Measurements from ENCODE around the gene LPIN1. TPM values are rescaled to one million over a fixed set of nuclear protein-coding genes. Genes with fewer than 3 reads are reported as not detected.
"Not testable (repeated sequence)": the region's sequence is repeated elsewhere in the genome, so short reads cannot be mapped to it uniquely, and the experiment has no call there.

The LPIN1 gene
- total and polyA plus RNA-seq, 5 donors: 15.3 to 42.9 (median 36.1) TPM

DNA sequence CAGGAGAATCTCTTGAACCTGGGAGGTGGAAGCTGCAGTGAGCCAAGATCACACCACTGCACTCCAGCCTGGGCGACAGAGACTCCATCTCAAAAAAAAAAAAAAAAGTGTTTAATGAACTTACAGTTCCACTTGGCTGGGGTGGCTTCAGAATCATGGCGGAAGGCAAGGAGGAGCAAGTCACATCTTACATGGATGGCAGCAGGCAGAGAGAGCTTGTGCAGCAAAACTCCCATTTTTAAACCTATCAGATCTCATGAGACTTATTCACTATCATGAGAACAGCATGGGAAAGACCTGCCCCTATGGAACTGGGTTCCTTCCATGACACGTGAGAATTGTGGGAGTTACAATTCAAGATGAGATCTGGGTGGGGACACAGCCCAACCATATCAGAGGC lies 113.5 kb downstream of the LPIN1 start:
- intact Hi-C loops (cut with DNase I): loop anchor here in 2 of 4 donors (5.0 to 10.0 kb wide), 2 partner anchors 857 to 1145 kb away; partner anchors contain the start of gene TRIB2 (in 1 of the 2)
- ATAC-seq: not testable (repeated sequence)
- 94% methylated on average over 3 of the region's 3 CpGs for WGBS

DNA sequence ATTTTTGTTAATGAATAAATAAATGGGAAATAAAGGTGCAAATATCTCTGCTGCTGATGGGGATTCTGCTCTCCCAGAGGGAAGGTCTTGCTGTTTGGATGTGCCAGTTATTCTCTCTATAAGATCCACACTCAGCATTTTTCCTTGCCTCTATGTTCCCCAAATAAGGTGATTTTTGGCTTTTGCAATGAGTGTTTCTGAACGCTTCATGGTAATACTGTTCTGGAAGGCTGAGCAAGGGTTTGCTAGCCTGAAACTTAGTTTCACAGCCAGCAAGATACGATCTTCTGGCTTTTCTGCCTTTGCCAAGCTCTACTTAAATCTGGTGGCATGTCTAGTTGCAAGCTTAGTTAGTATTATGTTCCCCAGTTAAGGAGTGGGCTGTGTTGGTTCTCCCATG lies 114.6 kb downstream of the LPIN1 start:
- no peaks in the 10 kb centered on the region for H3K27me3 ChIP-seq (ENCODE audit: control insufficient read depth, insufficient read depth)
- no peak overlapping the region for H3K4me3 ChIP-seq (ENCODE audit: low read length)
- WGBS: 93% methylated on average over 2 of the region's 2 CpGs
- H3K27ac ChIP-seq (ENCODE audit: low read length): no peak overlapping the region
- no peaks in the 10 kb centered on the region for H3K9me3 ChIP-seq (ENCODE audit: control insufficient read depth, low read length)
- peaks cover 3% of the 10 kb centered on the region for H3K4me1 ChIP-seq (ENCODE audit: control insufficient read depth, insufficient read depth, low read length)
- DNase-seq (no peak), ATAC-seq (no peak)
- intact Hi-C loops (cut with DNase I): loop anchor here in 2 of 4 donors (5.0 to 10.0 kb wide), 2 partner anchors 856 to 1144 kb away; partner anchors contain the start of gene TRIB2 (in 1 of the 2)

More for the DNA sequence above, 113.5 kb downstream of the LPIN1 start:
- DNase-seq; H3K27ac ChIP-seq (ENCODE audit: low read length); H3K4me3 ChIP-seq (ENCODE audit: low read length); H3K27me3 ChIP-seq (ENCODE audit: control insufficient read depth, insufficient read depth); H3K9me3 ChIP-seq (ENCODE audit: control insufficient read depth, low read length); H3K4me1 ChIP-seq (ENCODE audit: control insufficient read depth, insufficient read depth, low read length): not testable (repeated sequence)

DNA sequence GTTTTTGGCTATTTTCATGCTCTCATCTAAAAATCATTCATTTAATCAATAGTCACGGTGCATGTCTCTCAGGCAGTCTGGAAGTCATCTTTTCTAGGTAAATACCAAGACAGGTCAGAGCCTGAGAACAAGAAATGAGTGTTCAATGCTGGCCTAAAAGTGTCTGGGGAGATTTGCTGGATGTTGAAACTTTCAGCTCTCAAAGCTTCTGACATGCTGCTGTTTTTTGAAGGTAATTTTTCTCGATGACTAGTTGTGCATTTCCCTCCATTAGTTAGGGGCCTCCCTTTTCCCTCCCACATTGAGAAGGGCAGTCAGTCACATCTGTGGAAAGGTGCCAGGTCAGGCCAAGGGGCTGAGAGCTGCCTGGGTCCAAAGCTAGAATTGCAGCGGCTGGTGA lies 115.6 kb downstream of the LPIN1 start:
- no peak overlapping the region for H3K27ac ChIP-seq (ENCODE audit: low read length)
- DNase-seq (no peak), ATAC-seq (no peak)
- H3K9me3 ChIP-seq (ENCODE audit: control insufficient read depth, low read length): no peaks in the 10 kb centered on the region
- peaks cover 3% of the 10 kb centered on the region for H3K4me1 ChIP-seq (ENCODE audit: control insufficient read depth, insufficient read depth, low read length)
- intact Hi-C loops (cut with DNase I): loop anchor here in 2 of 4 donors (5.0 to 10.0 kb wide), 2 partner anchors 855 to 1143 kb away; partner anchors contain the start of gene TRIB2 (in 1 of the 2)
- no peak overlapping the region for H3K4me3 ChIP-seq (ENCODE audit: low read length)
- H3K27me3 ChIP-seq (ENCODE audit: control insufficient read depth, insufficient read depth): no peaks in the 10 kb centered on the region
- 85% methylated on average over 3 of the region's 3 CpGs for WGBS

DNA sequence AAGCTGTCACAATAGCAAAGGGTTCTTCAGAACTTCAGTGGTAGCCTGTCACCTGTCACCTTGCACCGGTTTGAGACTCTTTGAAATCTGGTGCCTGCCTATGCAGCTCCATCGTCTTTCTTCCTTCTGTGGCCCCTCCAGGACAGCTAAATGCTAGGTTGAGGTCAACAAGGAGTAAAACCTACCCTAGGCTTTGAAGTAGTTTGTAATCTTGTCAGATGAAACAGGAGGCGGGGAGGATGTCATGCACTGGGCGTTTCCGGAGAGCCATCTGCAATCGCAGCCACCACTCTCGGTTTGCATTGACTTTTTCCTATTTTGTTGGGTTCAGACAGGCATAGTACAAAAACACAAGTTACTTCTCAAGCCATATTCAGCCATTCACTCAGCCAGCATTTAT lies 116.7 kb downstream of the LPIN1 start:
- no peak overlapping the region for H3K27ac ChIP-seq (ENCODE audit: low read length)
- peaks cover 3% of the 10 kb centered on the region for H3K4me1 ChIP-seq (ENCODE audit: control insufficient read depth, insufficient read depth, low read length)
- no peaks in the 10 kb centered on the region for H3K9me3 ChIP-seq (ENCODE audit: control insufficient read depth, low read length)
- no peak overlapping the region for H3K4me3 ChIP-seq (ENCODE audit: low read length)
- DNase-seq: no peak
- ATAC-seq: no peak
- intact Hi-C loops (cut with DNase I): loop anchor here in 2 of 4 donors (5.0 to 10.0 kb wide), 2 partner anchors 854 to 1142 kb away; partner anchors contain the start of gene TRIB2 (in 1 of the 2)
- 83% methylated on average over 7 of the region's 7 CpGs for WGBS
- no peaks in the 10 kb centered on the region for H3K27me3 ChIP-seq (ENCODE audit: control insufficient read depth, insufficient read depth)

DNA sequence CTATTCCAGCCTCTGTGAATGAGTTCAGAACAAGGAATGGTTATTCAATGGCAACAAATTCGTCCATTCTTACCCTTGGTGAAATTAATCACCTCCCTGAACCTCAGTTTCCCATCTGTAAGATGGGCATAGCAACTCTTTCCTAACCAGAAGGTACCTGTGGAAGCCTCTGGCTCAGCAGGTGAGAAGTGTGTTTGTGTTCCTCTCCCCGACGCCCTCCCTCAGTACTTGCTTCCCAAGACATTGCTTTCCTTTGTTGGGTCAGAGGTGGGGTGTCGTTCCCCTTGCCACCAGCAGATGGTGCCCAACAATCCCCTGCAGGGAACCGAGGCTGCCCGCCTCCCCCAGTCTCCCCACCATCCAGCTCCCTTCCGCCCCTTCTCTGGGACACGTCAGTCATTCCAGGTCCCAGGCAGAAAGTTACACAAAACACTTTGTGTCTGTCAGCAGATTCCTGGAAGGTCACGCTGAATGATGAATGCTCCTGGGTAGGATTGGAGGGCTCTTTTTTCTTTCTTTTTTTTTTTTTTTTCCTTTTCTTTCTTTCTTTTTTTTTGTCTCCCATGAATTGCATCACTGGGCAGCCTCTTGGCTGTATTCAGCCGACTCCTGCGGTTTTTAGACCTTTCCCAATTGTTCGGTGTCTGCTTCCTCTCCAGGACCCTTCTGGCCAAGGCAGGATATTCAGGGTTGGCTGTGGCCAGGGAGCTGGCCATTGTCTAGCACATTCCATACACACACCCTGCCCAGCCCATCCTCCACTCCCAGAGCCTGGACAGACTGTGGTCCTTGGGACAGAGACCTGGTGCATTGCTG lies 117.3 kb downstream of the LPIN1 start:
- Histone ChIP-seq H3K4me3 (ENCODE audit: low read length) (no peak overlapping the region), H3K9me3 (ENCODE audit: control insufficient read depth, low read length) (no peaks in the 10 kb centered on the region), H3K27me3 (ENCODE audit: control insufficient read depth, insufficient read depth) (no peaks in the 10 kb centered on the region), H3K27ac (ENCODE audit: low read length) (no peak overlapping the region), H3K4me1 (ENCODE audit: control insufficient read depth, insufficient read depth, low read length) (peaks cover 3% of the 10 kb centered on the region)
- 12% methylated on average over 12 of the region's 12 CpGs for WGBS
- DNase-seq (peak; percentile 91 to 95 (median 92)), ATAC-seq (peak; percentile 94 to 98)
- intact Hi-C loops (cut with DNase I): loop anchor here in 2 of 4 donors (5.0 to 10.0 kb wide), 2 partner anchors 854 to 1141 kb away; partner anchors contain the start of gene TRIB2 (in 1 of the 2)

GRCh38 chr2:11864724-11865123 lies 118.3 kb downstream of the LPIN1 start:
- 95% methylated on average over 8 of the region's 8 CpGs for WGBS
- Histone ChIP-seq H3K4me1 (ENCODE audit: control insufficient read depth, insufficient read depth, low read length) (peaks cover 3% of the 10 kb centered on the region), H3K4me3 (ENCODE audit: low read length) (no peak overlapping the region), H3K27ac (ENCODE audit: low read length) (no peak overlapping the region), H3K9me3 (ENCODE audit: control insufficient read depth, low read length) (no peaks in the 10 kb centered on the region), H3K27me3 (ENCODE audit: control insufficient read depth, insufficient read depth) (no peaks in the 10 kb centered on the region)
- intact Hi-C loops (cut with DNase I): loop anchor here in 3 of 4 donors (5.0 to 10.0 kb wide), 3 partner anchors 608 to 1140 kb away; partner anchors contain the start of gene TRIB2 (in 1 of the 3)
- DNase-seq (no peak), ATAC-seq (no peak)

GRCh38 chr2:11865378-11865777 lies 118.9 kb downstream of the LPIN1 start:
- 93% methylated on average over 8 of the region's 8 CpGs for WGBS
- intact Hi-C loops (cut with DNase I): loop anchor here in 3 of 4 donors (5.0 to 10.0 kb wide), 2 partner anchors 607 to 1139 kb away; no protein-coding TSS in a partner anchor
- no peak for ATAC-seq

GRCh38 chr2:11865805-11866204 lies 119.4 kb downstream of the LPIN1 start:
- no peak for ATAC-seq
- Histone ChIP-seq H3K9me3 (ENCODE audit: control insufficient read depth, low read length) (no peaks in the 10 kb centered on the region), H3K4me3 (ENCODE audit: low read length) (no peak overlapping the region), H3K4me1 (ENCODE audit: control insufficient read depth, insufficient read depth, low read length) (peaks cover 3% of the 10 kb centered on the region), H3K27ac (ENCODE audit: low read length) (no peak overlapping the region), H3K27me3 (ENCODE audit: control insufficient read depth, insufficient read depth) (no peaks in the 10 kb centered on the region)
- DNase-seq: no peak
- intact Hi-C loops (cut with DNase I): loop anchor here in 3 of 4 donors (5.0 to 10.0 kb wide), 2 partner anchors 606 to 1139 kb away; no protein-coding TSS in a partner anchor
- WGBS: 91% methylated on average over 13 of the region's 13 CpGs

More at GRCh38 chr2:11865378-11865777, 118.9 kb downstream of the LPIN1 start:
- Histone ChIP-seq H3K27me3 (ENCODE audit: control insufficient read depth, insufficient read depth) (no peaks in the 10 kb centered on the region), H3K27ac (ENCODE audit: low read length) (no peak overlapping the region), H3K4me1 (ENCODE audit: control insufficient read depth, insufficient read depth, low read length) (peaks cover 3% of the 10 kb centered on the region), H3K9me3 (ENCODE audit: control insufficient read depth, low read length) (no peaks in the 10 kb centered on the region), H3K4me3 (ENCODE audit: low read length) (no peak overlapping the region)
- DNase-seq: no peak

- H3K4me1 ChIP-seq (ENCODE audit: control insufficient read depth, insufficient read depth, low read length): peaks cover 3% of the 10 kb centered on the region
These were observed 120.2 kb downstream of the LPIN1 start for GRCh38 chr2:11866358-11867335.

GRCh38 chr2:11867926-11868325 lies 121.5 kb downstream of the LPIN1 start:
- WGBS: 88% methylated on average over 2 of the region's 2 CpGs
- Histone ChIP-seq H3K4me3 (ENCODE audit: low read length) (no peak overlapping the region), H3K27ac (ENCODE audit: low read length) (no peak overlapping the region), H3K9me3 (ENCODE audit: control insufficient read depth, low read length) (no peaks in the 10 kb centered on the region), H3K4me1 (ENCODE audit: control insufficient read depth, insufficient read depth, low read length) (peaks cover under 1% of the 10 kb centered on the region), H3K27me3 (ENCODE audit: control insufficient read depth, insufficient read depth) (no peaks in the 10 kb centered on the region)
- no peak for ATAC-seq
- DNase-seq: no peak
- intact Hi-C loops (cut with DNase I): loop anchor here in 3 of 4 donors (5.0 to 10.0 kb wide), 2 partner anchors 604 to 1137 kb away; no protein-coding TSS in a partner anchor

More at GRCh38 chr2:11866358-11867335, 120.2 kb downstream of the LPIN1 start:
- Histone ChIP-seq H3K27ac (ENCODE audit: low read length) (no peak overlapping the region), H3K27me3 (ENCODE audit: control insufficient read depth, insufficient read depth) (no peaks in the 10 kb centered on the region), H3K4me3 (ENCODE audit: low read length) (no peak overlapping the region), H3K9me3 (ENCODE audit: control insufficient read depth, low read length) (no peaks in the 10 kb centered on the region)
- intact Hi-C loops (cut with DNase I): loop anchor here in 3 of 4 donors (5.0 to 10.0 kb wide), 2 partner anchors 606 to 1138 kb away; no protein-coding TSS in a partner anchor
- 65% methylated on average over 12 of the region's 12 CpGs for WGBS
- ATAC-seq: no peak
- DNase-seq: no peak
